Stimulated activated CD8-positive, alpha-beta memory T cell treated with anti-CD3 and anti-CD28 coated beads, Interleukin-7, amount 100 ng/mL, for 48 hours (primary cell): ENCODE measurements around the gene ADAMTS15.

ENCODE experiments used
- DNase-seq, 2 donors: peaks; one replicate each; pipeline ENCODE4 v3.0.0-alpha.2; 2020; ENCODE audit warnings: low read depth in 1 of 2; ENCODE audit errors: extremely low read depth in 1 of 2

ADAMTS15 gene

DNA sequence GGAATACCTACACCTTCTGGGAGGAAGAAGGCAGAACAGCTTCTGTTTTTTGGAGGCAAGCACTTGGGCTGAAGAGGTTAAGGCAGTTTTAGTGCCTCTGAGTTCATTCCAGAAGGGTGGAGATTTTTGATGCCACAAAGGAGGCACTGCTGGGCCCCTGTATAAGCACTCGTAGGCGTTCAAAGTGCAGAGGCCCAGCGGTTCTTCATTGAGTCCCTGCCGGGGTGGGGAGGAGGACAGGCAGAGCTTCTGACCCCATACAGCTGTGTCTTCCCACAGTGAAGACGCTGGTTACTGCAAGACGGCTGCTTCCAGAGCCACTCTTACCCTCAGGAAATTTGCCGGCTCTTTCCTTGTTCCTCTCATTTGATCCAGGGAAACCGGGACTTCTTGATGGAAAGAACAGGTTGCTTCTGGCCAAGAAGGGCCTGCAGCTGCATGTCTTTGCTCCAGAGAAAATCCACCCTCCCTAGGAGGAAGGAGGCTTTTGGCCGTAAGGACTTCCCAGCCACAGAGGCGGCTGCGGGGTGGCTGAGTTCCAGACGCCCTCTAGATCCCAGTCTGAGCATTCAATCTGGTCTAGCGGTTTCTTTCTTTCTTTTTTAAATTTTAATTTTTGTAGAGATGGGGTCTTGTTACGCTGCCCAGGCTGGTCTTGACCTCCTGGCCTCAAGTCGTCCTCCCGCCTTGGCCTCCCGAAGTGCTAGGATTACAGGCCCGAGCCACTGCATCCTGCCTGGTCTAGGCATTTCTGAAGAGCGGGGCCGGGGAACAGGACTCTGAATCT lies 9.4 kb downstream of the ADAMTS15 start:
- DNase-seq, result no peak

DNA sequence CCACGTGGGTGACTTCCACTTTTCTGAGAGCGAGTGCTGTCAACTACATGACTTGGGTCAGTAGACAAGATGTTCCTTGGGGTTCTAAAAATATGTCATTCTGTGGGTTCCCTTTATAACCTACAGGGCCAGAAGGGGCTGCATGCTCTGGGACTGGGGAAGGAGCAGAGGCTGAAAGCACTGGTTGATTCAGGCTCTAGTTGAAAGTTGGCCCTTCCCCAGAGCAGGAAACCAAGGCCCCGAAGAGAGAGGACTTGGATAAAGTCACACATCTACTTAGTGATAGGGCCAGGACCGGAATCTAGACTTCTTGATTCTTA lies 9.9 kb downstream of the ADAMTS15 start:
- no peak for DNase-seq

DNA sequence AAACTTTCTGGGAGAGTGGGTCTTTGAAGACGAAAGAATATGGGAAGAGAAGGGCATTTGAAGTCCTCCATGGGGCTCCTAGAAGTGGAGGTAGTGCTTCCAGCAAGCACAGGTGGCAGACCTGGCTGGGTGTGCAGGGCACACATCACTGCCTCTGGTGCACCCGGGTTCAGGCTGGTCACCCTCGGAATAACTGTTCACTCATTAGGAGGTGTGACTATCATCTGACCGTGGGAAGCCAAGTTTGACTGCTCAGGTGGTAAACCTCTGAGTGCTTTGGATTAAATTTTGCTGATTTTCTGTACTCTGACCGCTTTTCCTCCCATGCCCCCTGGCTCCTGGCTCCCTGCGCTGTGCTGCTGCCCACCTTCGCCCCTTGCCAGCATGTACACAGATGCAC lies 11.1 kb downstream of the ADAMTS15 start:
- DNase-seq, result no peak

DNA sequence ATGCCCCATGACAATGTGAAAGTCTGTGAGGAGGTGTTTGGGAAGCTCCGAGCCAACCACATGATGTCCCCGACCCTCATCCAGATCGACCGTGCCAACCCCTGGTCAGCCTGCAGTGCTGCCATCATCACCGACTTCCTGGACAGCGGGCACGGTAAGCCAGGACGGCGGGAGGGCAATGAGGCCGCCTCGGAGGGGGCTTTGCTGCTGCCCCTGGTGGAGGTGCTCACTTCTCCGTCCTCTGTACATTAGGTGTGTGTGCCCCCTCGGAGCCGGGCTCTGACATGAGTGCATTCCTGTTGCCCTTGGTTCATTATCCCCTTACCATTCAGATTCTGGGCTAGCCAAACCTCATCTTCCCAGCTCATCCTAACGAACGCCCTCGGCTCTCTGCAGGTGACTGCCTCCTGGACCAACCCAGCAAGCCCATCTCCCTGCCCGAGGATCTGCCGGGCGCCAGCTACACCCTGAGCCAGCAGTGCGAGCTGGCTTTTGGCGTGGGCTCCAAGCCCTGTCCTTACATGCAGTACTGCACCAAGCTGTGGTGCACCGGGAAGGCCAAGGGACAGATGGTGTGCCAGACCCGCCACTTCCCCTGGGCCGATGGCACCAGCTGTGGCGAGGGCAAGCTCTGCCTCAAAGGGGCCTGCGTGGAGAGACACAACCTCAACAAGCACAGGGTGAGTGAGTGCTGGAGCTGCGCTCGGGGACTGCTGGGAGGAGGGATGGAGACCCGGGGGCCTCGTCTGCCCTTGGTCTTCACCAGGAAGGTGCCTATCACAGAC lies 13.8 kb downstream of the ADAMTS15 start:
- no peak for DNase-seq

DNA sequence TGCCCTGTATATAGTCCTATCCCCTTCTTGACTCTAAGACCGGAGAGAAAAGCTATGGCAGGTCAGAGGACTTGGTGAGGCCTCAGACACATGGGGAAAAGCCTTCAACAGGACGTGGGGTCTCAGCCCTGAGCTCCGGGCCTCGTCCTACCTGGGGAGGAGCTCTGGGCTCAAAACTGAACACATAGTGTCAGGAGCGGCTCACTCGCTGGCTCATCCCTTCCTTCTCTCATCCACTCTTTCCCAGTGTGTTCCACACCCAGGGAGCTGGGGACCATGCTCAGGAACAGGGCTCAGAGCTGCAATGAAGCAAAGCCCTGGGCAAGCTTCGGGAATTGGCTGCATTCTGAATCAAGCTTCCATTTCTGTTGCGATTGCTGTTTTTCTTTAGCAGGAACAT lies 14.5 kb downstream of the ADAMTS15 start:
- no peak for DNase-seq

DNA sequence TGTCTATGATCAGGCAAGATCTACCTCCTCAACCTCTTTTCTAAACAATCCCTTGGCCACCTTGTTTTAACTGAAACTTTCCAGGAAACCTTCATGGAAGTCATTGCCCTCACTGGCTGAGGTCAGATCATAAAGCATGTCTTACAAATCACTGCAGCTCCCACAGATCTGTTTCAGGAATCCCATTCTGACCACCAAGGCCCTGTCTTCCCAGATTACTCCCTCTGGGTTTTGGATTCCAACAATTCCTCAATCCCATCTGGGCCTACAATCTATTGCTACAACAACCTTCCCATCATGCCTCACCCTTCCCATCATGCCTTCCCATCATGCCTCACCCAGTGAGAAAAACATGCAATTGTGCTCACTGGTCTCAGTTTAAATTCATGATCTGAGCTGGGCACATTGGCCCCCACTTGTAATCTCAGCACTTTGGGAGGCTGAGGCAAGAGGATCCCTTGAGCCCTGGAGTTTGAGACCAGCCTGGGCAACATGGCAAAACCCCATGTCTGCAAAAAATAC lies 15.9 kb downstream of the ADAMTS15 start:
- DNase-seq, result no peak

DNA sequence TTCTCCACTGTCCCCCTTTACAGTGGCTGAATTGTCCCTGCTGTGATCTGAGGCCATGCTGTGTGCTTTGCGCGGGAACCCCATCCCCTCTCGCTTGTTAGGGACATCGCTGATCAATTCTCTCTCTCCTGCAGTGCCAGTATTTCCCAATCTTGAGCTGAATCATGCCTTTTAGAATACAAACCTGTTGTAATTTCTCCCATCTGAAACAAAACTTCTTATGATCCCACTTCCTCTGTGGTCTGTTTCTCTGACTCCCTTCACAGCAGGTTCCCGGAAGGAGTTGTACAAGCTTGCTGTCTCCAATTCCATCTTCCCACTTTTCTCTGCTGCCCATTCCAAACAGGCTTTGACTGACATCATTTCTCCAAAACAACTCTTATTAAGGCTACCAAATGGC lies 16.8 kb downstream of the ADAMTS15 start:
- DNase-seq, result no peak

DNA sequence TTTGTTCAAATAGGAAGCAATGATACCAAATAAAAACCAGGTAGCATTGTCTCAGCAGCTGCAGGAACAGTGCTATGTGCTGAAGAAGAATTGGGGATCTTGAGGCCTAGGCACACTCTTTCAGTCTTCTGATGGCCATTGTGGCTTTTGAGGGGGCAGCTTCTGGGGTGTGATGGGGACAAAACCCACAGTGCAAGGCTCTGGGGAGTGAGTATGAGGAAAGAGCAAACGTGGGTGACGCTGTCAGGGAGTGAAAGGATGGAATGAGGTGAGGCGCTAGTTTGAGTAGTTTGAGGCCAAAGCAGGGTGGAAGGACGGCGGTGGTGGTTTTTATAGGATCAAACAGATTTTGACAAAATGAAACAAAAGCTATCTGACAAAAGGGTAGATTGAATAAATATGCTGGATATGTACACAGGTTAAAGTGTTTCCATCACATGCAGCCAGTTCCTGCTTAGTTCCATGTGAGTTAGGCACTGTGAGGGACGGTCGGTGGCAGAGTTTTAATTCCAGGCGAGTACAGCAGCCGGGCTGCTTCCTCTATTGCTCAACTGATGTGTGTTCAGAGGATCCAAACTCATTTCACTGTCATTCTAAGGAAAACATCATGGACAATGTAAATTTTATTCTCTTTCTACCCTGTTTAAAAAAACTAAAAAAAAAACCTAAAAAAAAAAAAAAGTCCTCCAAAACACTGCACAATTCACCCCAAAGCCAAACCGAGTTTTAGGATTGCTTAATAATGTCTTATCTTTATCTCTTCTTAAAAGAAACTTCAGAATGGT lies 18.9 kb downstream of the ADAMTS15 start:
- no peak for DNase-seq

DNA sequence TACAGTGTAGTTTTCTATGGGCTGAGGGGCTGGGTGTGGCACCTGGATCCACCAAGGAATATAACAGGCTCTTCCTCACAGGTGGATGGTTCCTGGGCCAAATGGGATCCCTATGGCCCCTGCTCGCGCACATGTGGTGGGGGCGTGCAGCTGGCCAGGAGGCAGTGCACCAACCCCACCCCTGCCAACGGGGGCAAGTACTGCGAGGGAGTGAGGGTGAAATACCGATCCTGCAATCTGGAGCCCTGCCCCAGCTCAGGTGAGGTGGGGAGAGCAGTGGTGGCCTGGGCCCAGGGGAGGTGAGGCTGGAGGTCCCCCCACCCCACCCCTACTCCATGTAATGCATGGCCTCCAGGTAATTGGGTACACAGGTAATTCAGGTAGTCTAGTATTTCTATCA lies 20.7 kb downstream of the ADAMTS15 start:
- no peak for DNase-seq

DNA sequence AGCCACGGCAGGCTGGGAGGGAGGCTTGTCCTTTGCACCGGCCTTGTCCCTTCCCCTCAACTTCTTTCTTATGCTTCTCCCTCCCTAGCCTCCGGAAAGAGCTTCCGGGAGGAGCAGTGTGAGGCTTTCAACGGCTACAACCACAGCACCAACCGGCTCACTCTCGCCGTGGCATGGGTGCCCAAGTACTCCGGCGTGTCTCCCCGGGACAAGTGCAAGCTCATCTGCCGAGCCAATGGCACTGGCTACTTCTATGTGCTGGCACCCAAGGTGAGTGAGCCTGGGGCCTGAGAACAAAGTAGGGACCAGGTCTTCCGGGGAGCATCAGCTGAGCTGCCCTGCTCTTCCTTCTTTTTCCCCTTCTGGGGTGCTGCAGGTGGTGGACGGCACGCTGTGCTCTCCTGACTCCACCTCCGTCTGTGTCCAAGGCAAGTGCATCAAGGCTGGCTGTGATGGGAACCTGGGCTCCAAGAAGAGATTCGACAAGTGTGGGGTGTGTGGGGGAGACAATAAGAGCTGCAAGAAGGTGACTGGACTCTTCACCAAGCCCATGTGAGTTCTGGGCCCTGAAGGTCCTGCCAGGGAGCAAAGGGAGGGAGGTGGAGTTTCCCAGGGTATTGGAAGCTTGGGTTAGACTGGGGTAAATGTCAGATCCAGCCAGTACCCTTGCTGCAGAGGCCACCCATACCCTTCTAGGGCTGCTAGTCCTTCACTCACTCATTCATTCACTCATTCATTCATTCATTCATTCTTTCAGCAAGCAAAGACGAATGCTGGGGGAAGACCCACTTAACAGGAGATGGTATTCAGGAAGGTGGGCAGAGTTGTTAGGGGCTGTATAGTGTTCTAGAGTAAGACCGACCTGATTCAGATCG lies 22.6 kb downstream of the ADAMTS15 start:
- DNase-seq, result no peak

DNA sequence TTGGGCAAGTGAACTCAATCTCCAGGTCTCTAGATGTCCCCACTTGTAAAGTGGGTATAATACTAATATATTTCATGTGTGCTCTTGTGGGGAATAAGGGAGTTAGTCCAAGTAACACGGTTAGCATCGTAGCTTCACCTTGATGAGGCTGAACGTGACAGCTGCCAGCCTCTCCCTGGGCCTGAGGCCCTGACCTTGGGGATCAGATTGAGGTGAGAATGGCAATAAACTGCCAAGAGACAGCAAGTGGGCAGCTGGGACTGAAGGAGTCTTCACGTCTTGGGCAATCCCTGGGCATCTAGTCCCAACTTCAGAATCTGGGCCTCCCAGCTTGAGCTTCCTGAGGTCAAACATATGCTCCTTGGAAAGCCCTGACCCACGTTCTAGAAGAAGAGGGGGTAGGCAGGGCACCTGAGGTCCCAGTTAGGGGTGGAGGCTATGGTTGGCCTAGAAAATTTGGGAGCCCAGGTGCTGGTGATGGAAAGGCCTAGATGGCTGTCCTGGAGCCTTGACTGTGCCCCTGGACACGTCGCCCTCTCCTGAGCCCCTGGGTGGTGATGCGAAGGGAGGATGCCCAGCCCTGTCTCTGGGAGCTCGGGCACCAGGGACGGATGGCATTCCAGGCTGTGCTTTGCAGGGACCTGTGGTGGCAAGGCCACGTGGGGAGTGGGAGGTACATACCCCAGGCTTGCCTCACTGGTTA lies 23.4 kb downstream of the ADAMTS15 start:
- no peak for DNase-seq

DNA sequence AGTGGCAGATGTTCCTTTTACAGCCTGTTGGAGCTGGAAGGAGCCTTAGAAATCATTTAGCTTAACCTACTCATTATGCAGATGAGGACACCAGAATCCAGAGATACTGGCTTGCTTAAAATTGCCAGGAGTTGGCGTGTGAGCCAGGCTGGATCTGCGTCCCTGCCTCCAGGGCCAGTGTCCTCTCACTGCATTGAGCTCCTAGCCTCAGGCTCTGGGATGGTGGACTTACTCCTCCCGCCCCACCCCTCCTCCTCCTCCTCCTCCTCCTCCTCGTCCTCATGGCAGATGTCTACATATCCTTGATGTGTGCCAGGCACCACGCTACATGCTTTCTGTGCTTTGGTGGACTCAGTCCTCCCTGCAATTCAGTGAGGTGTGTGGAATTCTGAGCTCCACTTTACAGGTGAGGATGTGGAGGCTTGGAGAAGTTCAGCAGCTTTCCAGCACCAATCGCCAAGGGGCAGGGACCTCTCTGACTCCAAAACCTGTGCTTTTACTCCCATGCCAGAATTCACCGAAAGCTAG lies 24.1 kb downstream of the ADAMTS15 start:
- DNase-seq, result no peak

DNA sequence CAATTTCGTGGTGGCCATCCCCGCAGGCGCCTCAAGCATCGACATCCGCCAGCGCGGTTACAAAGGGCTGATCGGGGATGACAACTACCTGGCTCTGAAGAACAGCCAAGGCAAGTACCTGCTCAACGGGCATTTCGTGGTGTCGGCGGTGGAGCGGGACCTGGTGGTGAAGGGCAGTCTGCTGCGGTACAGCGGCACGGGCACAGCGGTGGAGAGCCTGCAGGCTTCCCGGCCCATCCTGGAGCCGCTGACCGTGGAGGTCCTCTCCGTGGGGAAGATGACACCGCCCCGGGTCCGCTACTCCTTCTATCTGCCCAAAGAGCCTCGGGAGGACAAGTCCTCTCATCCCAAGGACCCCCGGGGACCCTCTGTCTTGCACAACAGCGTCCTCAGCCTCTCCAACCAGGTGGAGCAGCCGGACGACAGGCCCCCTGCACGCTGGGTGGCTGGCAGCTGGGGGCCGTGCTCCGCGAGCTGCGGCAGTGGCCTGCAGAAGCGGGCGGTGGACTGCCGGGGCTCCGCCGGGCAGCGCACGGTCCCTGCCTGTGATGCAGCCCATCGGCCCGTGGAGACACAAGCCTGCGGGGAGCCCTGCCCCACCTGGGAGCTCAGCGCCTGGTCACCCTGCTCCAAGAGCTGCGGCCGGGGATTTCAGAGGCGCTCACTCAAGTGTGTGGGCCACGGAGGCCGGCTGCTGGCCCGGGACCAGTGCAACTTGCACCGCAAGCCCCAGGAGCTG lies 24.8 kb downstream of the ADAMTS15 start:
- no peak for DNase-seq

DNA sequence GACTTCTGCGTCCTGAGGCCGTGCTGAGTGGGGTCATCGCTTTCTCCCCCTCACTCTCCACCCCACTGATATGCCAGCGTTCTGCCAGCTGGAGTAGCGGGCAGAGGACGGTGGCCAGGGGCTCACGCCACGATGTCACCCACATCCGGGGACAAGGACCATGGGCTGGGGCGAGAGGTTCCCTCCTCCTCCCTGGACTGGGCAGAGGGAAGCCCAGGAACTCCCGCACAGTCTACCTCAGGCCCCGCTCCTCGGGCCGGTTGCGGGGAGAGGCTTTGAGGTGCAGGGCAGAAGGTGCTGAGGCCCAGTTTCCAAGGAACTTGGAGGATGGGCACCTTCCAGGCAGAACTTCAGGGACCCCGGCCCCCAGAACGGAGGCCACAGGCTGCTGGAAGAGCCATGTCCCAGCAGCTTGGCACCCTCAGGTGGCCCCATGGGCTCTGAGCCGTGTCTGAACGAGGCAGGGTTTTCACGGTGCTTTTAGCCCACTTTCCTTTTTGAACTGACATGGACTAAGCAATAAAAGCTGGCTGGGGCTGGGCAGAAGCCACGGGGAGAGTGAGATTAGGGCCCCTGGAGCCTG lies 25.4 kb downstream of the ADAMTS15 start:
- no peak for DNase-seq

DNA sequence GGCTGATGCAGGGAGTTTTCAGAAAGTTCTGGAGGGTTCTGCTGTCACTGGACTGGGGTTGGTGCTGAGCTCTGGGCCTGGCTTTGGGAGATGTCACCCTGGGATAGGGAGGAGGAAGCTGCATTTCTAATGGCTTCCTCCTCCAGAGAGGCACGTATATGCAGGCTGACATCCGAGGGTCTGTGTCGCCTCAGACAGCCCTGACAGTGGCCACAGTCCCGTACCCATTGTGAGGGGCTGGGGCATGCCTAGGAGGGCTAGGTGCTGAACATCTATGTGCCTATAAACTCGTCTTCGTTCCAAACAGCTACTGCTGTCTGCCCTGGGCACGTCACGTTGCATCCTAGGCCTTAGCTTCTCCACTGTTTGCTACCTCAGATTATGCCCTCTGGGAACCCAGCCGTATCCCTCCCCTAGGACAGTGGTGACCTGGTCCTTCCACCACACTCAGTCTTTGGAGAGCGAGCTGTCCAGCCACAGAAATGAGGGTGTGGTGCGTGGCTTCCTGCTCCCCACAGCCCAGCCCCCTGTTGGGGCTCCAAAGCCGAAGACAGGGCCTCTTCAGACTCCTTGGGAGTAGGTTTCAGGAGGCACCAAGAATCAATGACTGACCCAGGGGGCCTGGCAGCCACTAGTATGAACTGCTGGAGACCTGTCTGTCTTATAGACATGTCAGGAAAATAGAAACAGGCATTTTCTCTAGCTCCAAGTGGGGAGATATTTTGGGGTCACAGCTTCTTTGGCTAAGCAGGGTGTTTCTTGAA lies 26.4 kb downstream of the ADAMTS15 start:
- DNase-seq, result no peak

DNA sequence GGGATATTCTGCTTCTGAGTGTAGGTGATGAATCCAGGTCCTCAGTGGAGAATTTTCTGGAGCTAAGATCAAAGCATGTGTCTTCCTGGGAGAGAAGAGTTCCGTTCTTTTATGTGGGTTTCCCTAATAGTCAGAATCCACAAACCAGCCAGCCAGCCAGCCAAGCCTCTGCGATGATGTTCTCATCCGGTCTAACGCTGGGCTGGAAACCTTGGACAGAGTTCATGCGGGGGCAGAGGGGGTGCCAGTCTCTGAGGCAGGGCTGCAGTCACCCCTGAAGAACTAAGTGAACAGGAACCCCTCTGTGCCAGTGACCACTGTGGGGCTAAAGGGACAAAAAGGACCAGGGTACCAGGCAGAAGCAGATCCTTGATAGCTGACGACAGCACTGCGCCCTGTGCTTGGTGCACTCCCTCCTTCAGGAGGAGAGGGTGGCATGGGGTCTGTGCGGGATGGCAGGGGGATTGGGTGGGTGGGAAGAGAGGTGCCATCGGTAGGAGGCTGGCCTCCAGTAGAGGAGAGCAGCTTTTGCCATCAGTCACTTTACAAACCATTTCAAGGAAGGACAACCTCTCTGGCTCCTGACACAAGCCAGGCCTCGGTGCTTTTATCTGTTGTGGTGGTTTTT lies 27.1 kb downstream of the ADAMTS15 start:
- no peak for DNase-seq

DNA sequence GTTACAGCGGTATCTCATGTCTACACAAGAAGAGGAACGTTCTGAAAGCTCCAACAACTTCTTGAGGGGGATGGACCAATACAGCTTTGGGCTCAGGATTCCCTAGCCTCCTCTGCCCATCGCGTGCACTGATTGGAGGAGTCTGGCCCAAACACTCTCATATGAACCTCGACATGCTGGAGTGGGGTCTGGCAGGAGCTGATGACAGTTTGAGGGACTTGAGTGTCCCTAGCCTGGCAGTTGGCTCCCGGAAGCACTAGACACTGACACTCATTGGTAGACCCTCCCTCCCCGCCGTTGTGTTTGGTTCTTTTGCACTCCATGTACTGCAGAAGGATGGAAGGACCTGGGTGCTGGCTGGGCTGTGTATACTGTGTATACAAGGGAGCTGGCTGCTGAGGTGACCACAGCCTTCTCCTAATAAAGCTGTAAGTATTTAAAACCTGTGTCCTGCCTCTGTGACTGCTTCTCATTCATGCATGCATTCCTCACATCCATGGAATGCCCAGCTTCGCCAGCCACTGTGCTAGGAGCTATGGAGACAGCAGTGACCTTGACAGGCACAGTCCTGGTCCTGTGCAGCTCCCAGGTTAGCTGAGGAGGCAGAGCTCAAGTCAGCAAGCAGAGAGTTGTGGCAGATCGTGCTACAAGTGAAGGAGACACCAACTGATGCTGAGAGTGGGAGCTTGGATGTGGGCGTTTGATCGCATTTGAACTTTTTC lies 27.9 kb downstream of the ADAMTS15 start:
- no peak for DNase-seq
